ENCODE results near the gene USP54.

DNA sequence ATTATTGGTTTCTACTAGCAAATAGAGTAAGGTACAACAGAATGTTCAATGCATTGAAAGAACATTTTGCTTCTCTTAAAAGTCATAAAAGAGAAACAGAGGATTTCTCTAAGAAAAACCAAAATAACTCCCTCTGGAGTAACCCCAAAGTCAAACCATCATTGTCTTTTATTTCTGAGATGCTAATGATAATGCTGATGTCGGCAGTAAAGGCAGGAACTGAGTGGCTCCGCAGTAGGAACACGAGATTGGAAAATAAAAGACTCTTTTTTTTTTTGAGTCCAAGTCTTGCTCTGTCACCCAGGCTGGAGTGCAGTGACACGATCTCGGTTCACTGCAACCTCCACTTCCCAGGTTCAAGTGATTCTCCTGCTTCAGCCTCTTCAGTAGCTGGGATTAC, 2.7 kb upstream of the USP54 start:
- TF ChIP-seq, protein P1, sequence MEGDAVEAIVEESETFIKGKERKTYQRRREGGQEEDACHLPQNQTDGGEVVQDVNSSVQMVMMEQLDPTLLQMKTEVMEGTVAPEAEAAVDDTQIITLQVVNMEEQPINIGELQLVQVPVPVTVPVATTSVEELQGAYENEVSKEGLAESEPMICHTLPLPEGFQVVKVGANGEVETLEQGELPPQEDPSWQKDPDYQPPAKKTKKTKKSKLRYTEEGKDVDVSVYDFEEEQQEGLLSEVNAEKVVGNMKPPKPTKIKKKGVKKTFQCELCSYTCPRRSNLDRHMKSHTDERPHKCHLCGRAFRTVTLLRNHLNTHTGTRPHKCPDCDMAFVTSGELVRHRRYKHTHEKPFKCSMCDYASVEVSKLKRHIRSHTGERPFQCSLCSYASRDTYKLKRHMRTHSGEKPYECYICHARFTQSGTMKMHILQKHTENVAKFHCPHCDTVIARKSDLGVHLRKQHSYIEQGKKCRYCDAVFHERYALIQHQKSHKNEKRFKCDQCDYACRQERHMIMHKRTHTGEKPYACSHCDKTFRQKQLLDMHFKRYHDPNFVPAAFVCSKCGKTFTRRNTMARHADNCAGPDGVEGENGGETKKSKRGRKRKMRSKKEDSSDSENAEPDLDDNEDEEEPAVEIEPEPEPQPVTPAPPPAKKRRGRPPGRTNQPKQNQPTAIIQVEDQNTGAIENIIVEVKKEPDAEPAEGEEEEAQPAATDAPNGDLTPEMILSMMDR (IDR thresholded peaks at IDR 0.05): no peak
- no peak for TF ChIP-seq TCF7L2 (IDR thresholded peaks at IDR 0.05; ENCODE audit: low read depth, low read length)
- no peak for TF ChIP-seq POLR2AphosphoS5 (IDR thresholded peaks at IDR 0.05; ENCODE audit: low read depth, low read length)
- TF ChIP-seq SIN3A (IDR thresholded peaks at IDR 0.05; ENCODE audit: borderline replicate concordance, insufficient read depth, low read depth, low read length): no peak
